Astrocyte of the cerebellum (primary cell): ENCODE results near the gene USP51.

ENCODE experiments used
- DNase-seq: peaks from one replicate; pipeline ENCODE4 v3.0.0-alpha.2; 2011; ENCODE audit warnings: low read depth
- H3K4me3 ChIP-seq: 2 replicates; pipeline ENCODE4 v1.5.1; 2011; ENCODE audit warnings: mild to moderate bottlenecking, low read depth, low read length, moderate library complexity
- in situ Hi-C: cut with HindIII; loops from 2 replicates; pipeline ENCODE4 v1.10.0; 2017; ENCODE audit warnings: low sequenced_read_pairs
- TF ChIP-seq, protein P1 (sequence below): IDR thresholded peaks from 2 replicates; pipeline ENCODE4 v1.5.1; 2012; ENCODE audit warnings: low read length, low read depth, moderate library complexity, mild to moderate bottlenecking; ENCODE audit errors: missing control alignments

Gene USP51

GRCh38 chrX:55490974-55491373 is 1.3 kb upstream of the USP51 start:
- no peak for DNase-seq
- TF ChIP-seq, protein P1, sequence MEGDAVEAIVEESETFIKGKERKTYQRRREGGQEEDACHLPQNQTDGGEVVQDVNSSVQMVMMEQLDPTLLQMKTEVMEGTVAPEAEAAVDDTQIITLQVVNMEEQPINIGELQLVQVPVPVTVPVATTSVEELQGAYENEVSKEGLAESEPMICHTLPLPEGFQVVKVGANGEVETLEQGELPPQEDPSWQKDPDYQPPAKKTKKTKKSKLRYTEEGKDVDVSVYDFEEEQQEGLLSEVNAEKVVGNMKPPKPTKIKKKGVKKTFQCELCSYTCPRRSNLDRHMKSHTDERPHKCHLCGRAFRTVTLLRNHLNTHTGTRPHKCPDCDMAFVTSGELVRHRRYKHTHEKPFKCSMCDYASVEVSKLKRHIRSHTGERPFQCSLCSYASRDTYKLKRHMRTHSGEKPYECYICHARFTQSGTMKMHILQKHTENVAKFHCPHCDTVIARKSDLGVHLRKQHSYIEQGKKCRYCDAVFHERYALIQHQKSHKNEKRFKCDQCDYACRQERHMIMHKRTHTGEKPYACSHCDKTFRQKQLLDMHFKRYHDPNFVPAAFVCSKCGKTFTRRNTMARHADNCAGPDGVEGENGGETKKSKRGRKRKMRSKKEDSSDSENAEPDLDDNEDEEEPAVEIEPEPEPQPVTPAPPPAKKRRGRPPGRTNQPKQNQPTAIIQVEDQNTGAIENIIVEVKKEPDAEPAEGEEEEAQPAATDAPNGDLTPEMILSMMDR, result no peak
- in situ Hi-C loops, result no loop called here
- H3K4me3 ChIP-seq, result no peak overlapping the region

GRCh38 chrX:55490121-55490520 is 473 bp upstream of the USP51 start:
- peak overlapping the region; percentile 56 for H3K4me3 ChIP-seq
- TF ChIP-seq, protein P1, result no peak
- in situ Hi-C loops, result no loop called here
- DNase-seq, result no peak

DNA sequence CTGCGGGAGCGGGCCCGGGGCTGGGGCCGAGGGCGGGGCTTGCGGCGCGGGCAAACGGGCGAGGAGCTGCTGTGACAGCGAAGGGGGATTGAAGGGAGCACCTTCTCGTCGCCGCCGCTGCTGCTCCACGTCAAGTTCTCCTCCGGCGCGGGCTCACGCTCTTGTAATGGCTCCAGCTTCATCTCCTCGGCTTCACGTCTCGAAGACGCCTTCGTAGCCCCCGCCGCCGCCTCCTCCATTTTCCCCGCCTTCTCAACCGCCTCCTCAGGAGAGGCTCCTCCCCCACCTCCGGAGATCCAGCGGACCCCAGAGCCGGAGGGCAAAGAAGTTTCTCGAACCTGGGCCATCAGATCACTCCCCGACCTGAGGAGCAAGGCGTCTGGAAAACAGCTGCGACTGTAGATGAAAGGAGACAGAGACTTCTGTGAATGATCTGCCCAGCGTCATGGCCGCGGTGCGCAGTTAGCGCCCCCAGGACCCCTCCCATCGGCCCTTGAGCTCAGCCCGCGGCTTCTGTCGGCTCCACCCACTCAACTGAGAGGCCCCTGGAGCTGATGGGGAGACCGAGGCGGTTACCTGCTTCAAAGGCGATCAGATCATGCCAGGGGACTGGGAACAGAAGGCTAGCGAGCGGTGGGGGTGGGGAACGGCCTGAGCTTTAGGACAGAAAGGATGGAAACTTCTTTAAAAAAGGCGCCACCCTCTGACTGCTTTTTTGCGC is 895 bp downstream of the USP51 start:
- TF ChIP-seq, protein P1, result no peak
- H3K4me3 ChIP-seq, result peak overlapping the region; percentile 56
- no peak for DNase-seq
- in situ Hi-C loops, result no loop called here

DNA sequence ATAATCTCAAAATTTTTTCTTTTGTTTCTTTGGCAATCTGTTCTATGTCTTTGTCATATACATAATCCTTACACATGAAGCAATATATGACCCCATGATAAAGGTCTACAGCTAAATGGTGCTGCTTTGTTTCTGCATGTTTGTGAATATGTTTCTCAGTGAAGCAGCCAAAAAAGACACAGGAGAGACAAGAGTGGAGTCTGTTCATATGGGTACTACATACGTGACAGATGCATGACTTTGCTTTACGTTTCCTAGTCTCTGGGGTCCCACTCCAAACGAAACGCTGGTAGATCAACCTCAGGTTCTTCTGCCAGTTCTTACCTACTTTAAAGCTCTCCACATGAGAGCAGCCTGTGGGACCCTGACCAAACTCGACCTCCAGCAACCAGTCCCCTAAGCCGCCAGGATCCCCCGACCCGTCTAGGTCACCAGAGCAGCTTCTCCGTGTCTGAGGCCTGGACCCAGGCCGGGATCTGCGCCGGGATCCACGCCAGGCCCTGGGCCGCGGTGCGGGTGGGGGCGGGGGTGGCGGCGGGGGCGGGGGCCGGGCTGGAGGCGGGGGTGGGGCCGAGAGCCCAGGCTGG is 1.5 kb downstream of the USP51 start:
- TF ChIP-seq, protein P1, result no peak
- peak overlapping the region; percentile 56 for H3K4me3 ChIP-seq
- in situ Hi-C loops, result no loop called here
- DNase-seq, result no peak

- DNase-seq, result no peak
- H3K4me3 ChIP-seq, result no peak overlapping the region
- TF ChIP-seq, protein P1, result no peak
- in situ Hi-C loops, result no loop called here
Measured at GRCh38 chrX:55487143-55487542, 2.5 kb downstream of the USP51 start.

DNA sequence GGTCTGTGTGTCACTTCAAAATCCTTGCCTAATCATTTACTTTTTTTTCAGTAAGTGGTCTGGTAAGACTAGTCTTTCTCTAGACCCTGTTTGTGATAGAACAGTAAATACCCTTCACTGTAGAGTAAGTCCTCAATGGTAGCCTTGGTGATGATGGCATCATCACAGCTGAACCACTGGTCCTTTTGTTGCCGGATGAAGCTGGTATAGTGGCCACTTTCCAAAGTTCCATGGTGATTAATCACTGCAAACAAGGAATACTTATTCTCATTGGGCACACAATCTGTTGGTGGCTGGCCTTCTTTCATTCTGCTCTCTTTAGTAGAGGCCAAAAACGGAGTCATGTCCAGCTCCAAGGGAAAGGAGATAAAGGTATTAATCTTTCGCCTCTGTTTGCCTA is 2.9 kb downstream of the USP51 start:
- TF ChIP-seq, protein P1, result no peak
- in situ Hi-C loops, result no loop called here
- H3K4me3 ChIP-seq, result no peak overlapping the region
- DNase-seq, result no peak
